Testis (tissue), 2 donors: ENCODE results near the gene ASCL1.

Experiments
- POLR2A ChIP-seq: fragments of 450-650 bp; IDR thresholded peaks from one replicate; pipeline ENCODE4 v1.6.1; 2017; ENCODE audit warnings: antibody characterized with exemption, mild to moderate bottlenecking, moderate library complexity
- TF ChIP-seq, protein P1 (sequence below), 3 experiments: fragments of 450-650 bp in 2 of 3; fragments of 200-600 bp in 1 of 3; sonication (generic) in 1 of 3; IDR thresholded peaks; one replicate each; pipeline ENCODE4 v1.5.1; 2016 to 2019; ENCODE audit warnings: antibody characterized with exemption in 3 of 3, mild to moderate bottlenecking in 2 of 3, moderate library complexity in 1 of 3

DNA sequence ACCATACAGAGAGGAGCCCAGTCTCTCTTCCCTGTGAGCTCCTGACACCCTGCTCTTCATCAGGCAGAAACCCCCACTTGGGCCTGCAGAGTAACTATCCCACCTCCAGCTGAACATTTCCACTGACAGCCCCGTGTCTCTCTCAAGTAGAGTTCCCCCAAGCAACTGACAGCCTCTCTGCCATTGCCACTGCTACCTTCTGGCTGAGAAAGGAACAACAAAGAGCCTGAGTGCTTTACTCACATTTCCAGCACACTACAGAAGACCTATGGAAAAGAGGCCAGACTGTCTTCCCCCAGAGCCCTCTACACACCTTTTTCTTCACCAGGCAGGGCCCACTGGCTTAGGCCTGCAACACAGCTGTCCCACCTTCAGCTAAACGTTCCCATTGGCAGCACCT, 18.4 kb upstream of the ASCL1 start:
- TF ChIP-seq, protein P1, sequence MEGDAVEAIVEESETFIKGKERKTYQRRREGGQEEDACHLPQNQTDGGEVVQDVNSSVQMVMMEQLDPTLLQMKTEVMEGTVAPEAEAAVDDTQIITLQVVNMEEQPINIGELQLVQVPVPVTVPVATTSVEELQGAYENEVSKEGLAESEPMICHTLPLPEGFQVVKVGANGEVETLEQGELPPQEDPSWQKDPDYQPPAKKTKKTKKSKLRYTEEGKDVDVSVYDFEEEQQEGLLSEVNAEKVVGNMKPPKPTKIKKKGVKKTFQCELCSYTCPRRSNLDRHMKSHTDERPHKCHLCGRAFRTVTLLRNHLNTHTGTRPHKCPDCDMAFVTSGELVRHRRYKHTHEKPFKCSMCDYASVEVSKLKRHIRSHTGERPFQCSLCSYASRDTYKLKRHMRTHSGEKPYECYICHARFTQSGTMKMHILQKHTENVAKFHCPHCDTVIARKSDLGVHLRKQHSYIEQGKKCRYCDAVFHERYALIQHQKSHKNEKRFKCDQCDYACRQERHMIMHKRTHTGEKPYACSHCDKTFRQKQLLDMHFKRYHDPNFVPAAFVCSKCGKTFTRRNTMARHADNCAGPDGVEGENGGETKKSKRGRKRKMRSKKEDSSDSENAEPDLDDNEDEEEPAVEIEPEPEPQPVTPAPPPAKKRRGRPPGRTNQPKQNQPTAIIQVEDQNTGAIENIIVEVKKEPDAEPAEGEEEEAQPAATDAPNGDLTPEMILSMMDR (IDR thresholded peaks at IDR 0.05): no peak
- TF ChIP-seq POLR2A: no peak
